Activated CD4-positive, alpha-beta memory T cell treated with anti-CD3 and anti-CD28 coated beads, Interleukin-2, amount 10 ng/mL, durations not matched to agents 7 days and 5 days (primary cell): ENCODE results near the gene UBASH3B. TPM values are rescaled to one million over a fixed set of nuclear protein-coding genes. Genes with fewer than 3 reads are reported as not detected.
A peak's percentile ranks its signal among the peaks of the same experiment; 100 is the strongest.

Experiments
- CTCF ChIA-PET: fragments of 350-600 bp; sonication (Branson Sonifier 250); formaldehyde crosslinking; loops from one replicate; lab custom pipeline; 2021; ENCODE audit warnings: antibody characterized with exemption, inconsistent platforms; lab: Charles Lee
- POLR2A ChIA-PET: fragments of 350-600 bp; sonication (Branson Sonifier 250); formaldehyde crosslinking; loops from one replicate; lab custom pipeline; 2021; ENCODE audit warnings: antibody characterized with exemption; lab: Charles Lee
- DNase-seq: peaks from one replicate; pipeline ENCODE4 v3.0.0-alpha.2; 2020
- H3K27ac Mint-ChIP-seq: one replicate; pipeline ENCODE4 v1.8.0; 2021; ENCODE audit warnings: mild to moderate bottlenecking, mixed read lengths
- H3K27me3 Mint-ChIP-seq: one replicate; pipeline ENCODE4 v1.8.0; 2021; ENCODE audit warnings: mixed read lengths
- H3K36me3 Mint-ChIP-seq: one replicate; pipeline ENCODE4 v1.8.0; 2021; ENCODE audit warnings: low read depth, mixed read lengths
- H3K4me1 Mint-ChIP-seq: one replicate; pipeline ENCODE4 v1.8.0; 2021; ENCODE audit warnings: mixed read lengths
- H3K4me3 Mint-ChIP-seq: one replicate; pipeline ENCODE4 v1.8.0; 2021; ENCODE audit warnings: mild to moderate bottlenecking, mixed read lengths
- H3K9me3 Mint-ChIP-seq: one replicate; pipeline ENCODE4 v1.8.0; 2021; ENCODE audit warnings: mixed read lengths
- total RNA-seq, 2 experiments: library from RNA; stranded (reverse); gene quantifications; one replicate each; pipeline ENCODE4 v1.2.3, GENCODE V29; 2021

The UBASH3B gene
- total RNA-seq, 2 experiments from 2014 or later: 18.4 to 20.9 TPM

DNA sequence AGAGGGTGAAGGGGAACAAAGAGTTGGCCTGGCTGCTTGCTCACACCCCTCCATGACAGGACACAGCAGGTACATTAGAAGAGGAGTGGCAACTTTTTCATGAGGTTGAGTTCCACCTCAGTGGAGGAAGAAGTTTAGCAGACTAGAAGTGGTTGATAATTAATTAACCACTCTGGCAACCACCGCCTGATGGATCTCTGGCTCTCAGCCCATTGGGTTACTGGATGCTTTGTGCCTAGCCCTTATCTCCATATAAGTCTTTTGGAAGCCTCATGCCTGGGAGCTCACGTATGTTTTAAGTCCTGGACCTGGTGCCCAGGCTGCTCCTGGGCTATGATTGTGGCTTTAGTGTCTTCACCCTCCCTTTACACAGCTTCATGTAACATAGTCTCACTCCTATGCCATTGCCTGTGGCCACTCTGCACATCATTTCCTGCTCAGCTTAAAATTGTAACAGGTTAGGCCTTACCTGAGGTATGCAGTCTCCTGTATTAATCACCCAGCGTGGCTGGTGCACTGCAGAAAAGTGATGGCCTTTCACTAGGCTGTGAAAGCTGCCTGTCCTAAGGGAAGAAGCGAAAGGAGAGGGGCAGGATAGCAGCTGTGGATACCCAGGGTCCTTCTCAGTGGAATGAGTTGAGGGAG, 110.1 kb downstream of the UBASH3B start:
- CTCF ChIA-PET: interaction anchor here (0.6 to 3.4 kb wide), 4 partner anchors 8 to 35 kb away, joined by 3 to 16 read pairs (median 4); no protein-coding TSS in a partner anchor
- POLR2A ChIA-PET: no interaction called here
- no peak overlapping the region for H3K27ac Mint-ChIP-seq

DNA sequence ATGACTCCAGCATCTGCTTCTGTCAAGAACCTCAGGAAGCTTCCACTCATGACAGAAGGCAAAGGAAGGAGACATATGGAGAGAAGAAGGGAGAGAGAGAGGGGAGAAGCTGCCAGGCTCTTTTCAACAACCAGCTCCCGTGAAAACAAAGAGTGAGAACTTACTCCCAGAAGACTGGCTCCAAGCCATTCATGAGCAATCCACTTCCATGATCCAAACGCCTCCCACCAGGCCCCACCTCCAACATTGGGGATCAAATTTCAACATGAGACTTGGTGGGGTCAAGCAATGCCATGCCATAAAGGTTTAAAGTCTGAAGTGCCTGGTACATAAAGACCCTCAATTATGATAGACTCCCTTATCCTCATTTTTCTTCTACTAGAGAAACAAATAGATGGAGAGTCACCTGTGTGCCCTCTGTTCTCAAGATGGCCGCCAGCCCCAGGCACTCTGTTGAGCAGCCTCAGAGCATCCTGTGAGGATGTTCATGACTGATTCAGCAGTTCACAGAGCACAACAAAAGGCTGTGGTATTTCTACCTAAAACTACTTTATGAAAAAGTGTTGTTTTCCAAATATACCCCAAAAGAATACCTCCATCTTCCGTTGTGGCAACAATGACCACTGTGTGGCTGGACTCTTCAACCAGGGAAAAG, 113.7 kb downstream of the UBASH3B start:
- Mint-ChIP-seq H3K27ac (no peak overlapping the region), H3K9me3 (no peaks in the 10 kb centered on the region), H3K4me1 (peaks cover 4% of the 10 kb centered on the region), H3K4me3 (no peak overlapping the region), H3K27me3 (peaks cover 4% of the 10 kb centered on the region), H3K36me3 (no peaks in the 10 kb centered on the region)
- CTCF ChIA-PET: interaction anchor here (1.2 to 3.3 kb wide), 4 partner anchors 11 to 140 kb away, joined by 5 to 15 read pairs (median 6); no protein-coding TSS in a partner anchor
- no peak for DNase-seq
- POLR2A ChIA-PET: no interaction called here

More for the DNA sequence above, 110.1 kb downstream of the UBASH3B start:
- Mint-ChIP-seq H3K4me1 (peaks cover 13% of the 10 kb centered on the region), H3K27me3 (no peaks in the 10 kb centered on the region), H3K36me3 (no peaks in the 10 kb centered on the region), H3K4me3 (no peak overlapping the region), H3K9me3 (no peaks in the 10 kb centered on the region)
- no peak for DNase-seq

DNA sequence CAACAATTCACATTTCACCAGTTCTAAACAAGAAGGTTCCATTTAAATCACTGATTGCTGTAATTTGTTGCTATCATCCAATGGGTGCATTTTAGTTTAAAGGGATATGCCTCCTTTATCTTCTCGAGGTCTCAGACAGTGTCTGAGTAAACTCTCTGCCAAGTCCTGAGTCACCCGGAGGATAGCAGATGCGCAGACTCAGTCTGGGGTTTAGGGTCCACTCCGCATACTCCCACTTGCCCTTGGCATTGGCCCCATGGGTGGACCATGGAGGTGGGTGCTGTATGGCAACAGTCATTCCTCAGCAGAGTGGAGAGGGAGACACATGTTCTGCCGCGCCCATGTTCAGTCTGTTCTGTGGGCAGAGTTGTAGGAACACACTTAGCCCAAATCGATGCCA, 117.4 kb downstream of the UBASH3B start:
- ChIA-PET POLR2A (no interaction called here), CTCF (interaction anchor here (1.5 to 3.3 kb wide), 3 partner anchors 8 to 17 kb away, joined by 3 to 15 read pairs (median 6); no protein-coding TSS in a partner anchor)
- H3K9me3 Mint-ChIP-seq: no peaks in the 10 kb centered on the region
- H3K36me3 Mint-ChIP-seq: no peaks in the 10 kb centered on the region
- no peak overlapping the region for H3K27ac Mint-ChIP-seq
- peaks cover 8% of the 10 kb centered on the region for H3K27me3 Mint-ChIP-seq
- H3K4me1 Mint-ChIP-seq: peaks cover 2% of the 10 kb centered on the region
- DNase-seq: no peak
- H3K4me3 Mint-ChIP-seq: no peak overlapping the region

DNA sequence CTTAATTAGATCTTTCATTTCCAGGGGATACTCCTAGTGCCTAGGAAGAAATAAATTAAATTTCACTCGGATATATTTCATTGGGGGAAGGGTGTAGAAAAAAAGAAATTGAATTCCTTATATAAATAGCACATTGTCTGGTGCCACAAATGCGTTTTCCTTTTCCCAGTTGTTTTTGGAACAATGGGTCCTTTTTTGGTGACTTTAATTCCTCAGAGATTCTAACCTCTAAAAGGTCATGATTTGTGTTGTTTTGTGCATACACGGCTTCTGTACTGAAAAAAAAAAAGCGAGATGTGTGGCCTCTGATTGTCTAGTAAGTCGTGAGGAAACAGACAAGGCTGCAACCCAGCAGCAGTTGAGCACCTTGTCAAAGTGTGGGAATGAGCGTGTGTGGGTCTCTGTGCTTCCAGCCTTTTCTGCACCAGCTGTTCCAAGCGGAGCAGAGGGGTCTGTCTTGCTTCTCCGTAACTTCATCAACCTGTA, 118.3 kb downstream of the UBASH3B start:
- Mint-ChIP-seq H3K36me3 (peaks cover 3% of the 10 kb centered on the region), H3K27ac (no peak overlapping the region), H3K9me3 (no peaks in the 10 kb centered on the region), H3K4me1 (peaks cover 6% of the 10 kb centered on the region), H3K4me3 (no peak overlapping the region), H3K27me3 (peaks cover 8% of the 10 kb centered on the region)
- ChIA-PET POLR2A (no interaction called here), CTCF (no interaction called here)
- no peak for DNase-seq

GRCh38 chr11:122775675-122776271, 120.3 kb downstream of the UBASH3B start:
- no peak for DNase-seq
- Mint-ChIP-seq H3K36me3 (peaks cover 3% of the 10 kb centered on the region), H3K4me1 (peaks cover 4% of the 10 kb centered on the region), H3K4me3 (no peak overlapping the region), H3K27ac (no peak overlapping the region), H3K27me3 (peaks cover 8% of the 10 kb centered on the region), H3K9me3 (no peaks in the 10 kb centered on the region)
- ChIA-PET POLR2A (no interaction called here), CTCF (interaction anchor here (1.0 to 1.4 kb wide), 3 partner anchors 21 to 196 kb away, joined by 3 to 4 read pairs (median 4); no protein-coding TSS in a partner anchor)

GRCh38 chr11:122776546-122776945, 121.0 kb downstream of the UBASH3B start:
- Mint-ChIP-seq H3K27ac (no peak overlapping the region), H3K4me1 (peaks cover 4% of the 10 kb centered on the region), H3K9me3 (no peaks in the 10 kb centered on the region), H3K4me3 (no peak overlapping the region), H3K36me3 (peaks cover 3% of the 10 kb centered on the region), H3K27me3 (peaks cover 8% of the 10 kb centered on the region)
- CTCF ChIA-PET: interaction anchor here (1.0 to 1.4 kb wide), 2 partner anchors 64 to 197 kb away, joined by 4 read pairs; no protein-coding TSS in a partner anchor
- POLR2A ChIA-PET: no interaction called here
- DNase-seq: no peak

DNA sequence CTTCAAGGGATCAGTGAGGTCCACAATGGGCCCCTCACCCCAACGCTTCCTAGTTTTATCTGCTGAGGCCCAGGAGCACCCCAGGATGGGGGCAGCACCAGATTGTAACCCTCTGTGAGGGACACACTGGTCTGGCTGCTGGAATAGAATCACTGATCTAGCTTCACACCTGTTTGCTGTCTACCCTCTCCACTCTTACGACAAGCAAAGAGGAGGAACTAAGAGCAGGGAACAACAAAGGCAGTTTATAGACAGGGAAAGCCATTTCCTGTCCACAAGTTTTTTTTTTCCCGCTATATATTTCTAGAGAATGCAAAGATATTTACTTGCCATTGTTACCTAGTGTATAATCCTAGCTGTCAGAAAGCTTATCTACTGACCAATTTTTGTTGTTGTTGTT, 121.8 kb downstream of the UBASH3B start:
- no peaks in the 10 kb centered on the region for H3K9me3 Mint-ChIP-seq
- ChIA-PET POLR2A (no interaction called here), CTCF (interaction anchor here (1.1 to 6.5 kb wide), 4 partner anchors 21 to 196 kb away, joined by 3 to 73 read pairs (median 4); no protein-coding TSS in a partner anchor)
- peaks cover 3% of the 10 kb centered on the region for H3K36me3 Mint-ChIP-seq
- H3K4me1 Mint-ChIP-seq: peaks cover 4% of the 10 kb centered on the region
- H3K27ac Mint-ChIP-seq: no peak overlapping the region
- H3K27me3 Mint-ChIP-seq: peaks cover 8% of the 10 kb centered on the region
- H3K4me3 Mint-ChIP-seq: no peak overlapping the region
- no peak for DNase-seq

DNA sequence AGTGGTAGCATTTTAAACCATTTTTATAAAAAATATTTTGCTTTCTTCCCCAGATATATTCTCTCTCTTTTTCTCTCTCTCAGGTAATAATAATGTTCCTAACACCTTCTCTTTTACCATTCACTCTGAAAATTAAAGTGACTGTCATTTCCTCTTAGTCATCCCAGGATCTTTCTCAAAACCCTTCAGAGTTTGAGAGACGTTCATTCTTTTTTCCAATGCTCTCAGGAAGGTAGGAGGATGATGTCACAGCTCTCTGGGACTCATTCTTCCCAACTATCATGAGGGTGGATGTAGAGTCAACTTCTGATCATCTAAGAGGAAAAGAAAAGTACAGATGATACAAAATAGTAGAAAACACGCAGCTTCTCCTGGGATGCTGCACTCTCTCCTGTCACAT, 122.6 kb downstream of the UBASH3B start:
- CTCF ChIA-PET: interaction anchor here (0.6 to 6.5 kb wide), 7 partner anchors 20 to 1975 kb away, joined by 3 to 73 read pairs (median 3); no protein-coding TSS in a partner anchor
- H3K27ac Mint-ChIP-seq: no peak overlapping the region
- no peaks in the 10 kb centered on the region for H3K9me3 Mint-ChIP-seq
- POLR2A ChIA-PET: no interaction called here
- H3K4me1 Mint-ChIP-seq: peaks cover 4% of the 10 kb centered on the region
- H3K27me3 Mint-ChIP-seq: peaks cover 8% of the 10 kb centered on the region
- H3K4me3 Mint-ChIP-seq: no peak overlapping the region
- DNase-seq: no peak
- H3K36me3 Mint-ChIP-seq: peaks cover 6% of the 10 kb centered on the region

DNA sequence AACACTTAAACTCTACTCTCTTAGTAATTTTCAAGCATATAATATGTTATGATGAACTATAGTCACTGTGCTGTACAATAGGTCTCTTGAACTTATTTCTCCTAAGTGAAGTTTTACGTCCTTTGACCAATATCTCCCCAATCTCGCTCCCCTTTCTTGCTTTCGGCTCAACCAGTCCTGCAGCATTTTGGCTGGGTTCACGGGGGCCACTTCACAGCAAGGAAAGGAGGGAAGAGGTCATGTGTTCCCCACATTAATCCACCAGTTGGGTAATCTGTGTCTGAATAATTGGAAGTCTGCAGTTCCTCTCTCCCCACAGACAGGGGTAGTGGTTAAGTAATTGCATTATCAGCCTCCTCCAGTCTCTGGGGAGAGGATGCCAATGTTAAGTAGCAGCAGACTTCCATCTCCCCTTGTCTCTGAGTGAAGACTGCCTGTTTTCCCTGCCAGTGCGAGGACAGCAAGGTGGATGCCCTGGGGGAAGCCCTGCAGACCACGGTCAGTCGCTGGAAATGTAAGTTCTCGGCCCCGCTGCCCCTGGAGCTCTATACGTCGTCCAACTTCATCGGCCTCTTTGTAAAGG, 123.6 kb downstream of the UBASH3B start:
- ChIA-PET POLR2A (no interaction called here), CTCF (interaction anchor here (0.7 to 6.5 kb wide), 9 partner anchors 17 to 1976 kb away, joined by 3 to 73 read pairs (median 4); partner anchors contain the start of gene UBASH3B)
- Mint-ChIP-seq H3K9me3 (no peaks in the 10 kb centered on the region), H3K27me3 (peaks cover 5% of the 10 kb centered on the region), H3K27ac (no peak overlapping the region), H3K4me3 (no peak overlapping the region), H3K36me3 (peaks cover 10% of the 10 kb centered on the region), H3K4me1 (peaks cover 4% of the 10 kb centered on the region)
- DNase-seq: no peak

- no peak for DNase-seq
- Mint-ChIP-seq H3K36me3 (peaks cover 10% of the 10 kb centered on the region), H3K27ac (no peak overlapping the region), H3K4me3 (no peak overlapping the region), H3K4me1 (peaks cover 4% of the 10 kb centered on the region), H3K9me3 (no peaks in the 10 kb centered on the region), H3K27me3 (no peaks in the 10 kb centered on the region)
- POLR2A ChIA-PET: no interaction called here
- CTCF ChIA-PET: interaction anchor here (0.6 to 6.5 kb wide), 24 partner anchors 8 to 224 kb away, joined by 3 to 73 read pairs (median 4); partner anchors contain the start of gene UBASH3B
Observed at GRCh38 chr11:122780296-122780949, 124.9 kb downstream of the UBASH3B start.

- H3K9me3 Mint-ChIP-seq: no peaks in the 10 kb centered on the region
- no peak overlapping the region for H3K27ac Mint-ChIP-seq
- H3K27me3 Mint-ChIP-seq: no peaks in the 10 kb centered on the region
- peaks cover 10% of the 10 kb centered on the region for H3K36me3 Mint-ChIP-seq
- peaks cover 4% of the 10 kb centered on the region for H3K4me1 Mint-ChIP-seq
- peak; percentile 74 for DNase-seq
- ChIA-PET CTCF (interaction anchor here (0.7 to 6.5 kb wide), 22 partner anchors 10 to 225 kb away, joined by 3 to 73 read pairs (median 4); partner anchors contain the start of gene UBASH3B), POLR2A (interaction anchor here (0.8 kb wide), 1 partner anchor 126 kb away, joined by 3 read pairs; no protein-coding TSS in a partner anchor)
- no peak overlapping the region for H3K4me3 Mint-ChIP-seq
Observed at GRCh38 chr11:122781378-122782195, 126.1 kb downstream of the UBASH3B start.
